Measurements from ENCODE around the gene KIAA1755.

The KIAA1755 gene

DNA sequence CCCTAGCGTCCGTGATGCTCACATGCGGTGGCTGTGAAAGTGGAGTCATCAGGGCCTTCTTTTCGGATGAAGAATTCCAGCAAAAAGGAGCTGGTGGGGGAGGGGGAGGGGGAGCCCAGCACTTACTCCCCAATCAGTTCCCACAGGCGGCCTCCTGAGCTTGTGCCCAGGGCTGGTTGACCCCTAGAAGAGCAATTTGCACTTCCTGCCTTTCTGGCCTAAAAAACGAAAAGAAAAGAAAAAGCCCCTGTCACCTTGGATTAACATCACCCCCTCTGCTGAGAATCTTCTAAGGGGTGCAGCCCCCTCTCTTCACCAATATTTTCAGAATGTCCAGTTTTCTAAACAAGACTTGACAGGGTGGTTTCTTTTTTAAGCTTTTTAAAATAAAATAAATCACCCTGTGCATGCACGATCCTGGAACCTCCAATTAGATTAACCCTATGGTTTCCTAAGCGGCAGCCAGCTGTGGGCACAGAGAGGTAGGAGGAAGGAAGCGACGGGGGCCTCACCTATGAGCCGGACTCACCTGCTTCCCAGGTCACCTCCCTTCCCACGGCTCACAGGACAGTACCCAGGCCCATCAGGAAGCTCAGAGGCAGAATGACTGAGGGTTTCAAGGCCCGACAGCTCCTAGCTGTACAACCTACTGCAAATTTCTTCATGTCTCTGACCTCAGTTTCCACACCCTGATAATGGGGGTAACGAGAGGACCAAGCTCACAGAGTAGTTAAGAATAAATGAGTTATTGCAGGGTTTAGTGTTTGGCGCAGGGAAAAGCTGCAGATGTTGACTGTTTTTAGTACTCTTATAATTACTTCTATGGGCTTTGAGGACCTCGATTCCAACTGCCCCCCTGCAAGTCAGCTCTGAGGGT lies 85.0 kb downstream of the KIAA1755 start:
- DNase-seq (ENCODE audit: low read depth, low spot score), result no peak
- no peak overlapping the region for H3K4me3 ChIP-seq (ENCODE audit: low read length)

DNA sequence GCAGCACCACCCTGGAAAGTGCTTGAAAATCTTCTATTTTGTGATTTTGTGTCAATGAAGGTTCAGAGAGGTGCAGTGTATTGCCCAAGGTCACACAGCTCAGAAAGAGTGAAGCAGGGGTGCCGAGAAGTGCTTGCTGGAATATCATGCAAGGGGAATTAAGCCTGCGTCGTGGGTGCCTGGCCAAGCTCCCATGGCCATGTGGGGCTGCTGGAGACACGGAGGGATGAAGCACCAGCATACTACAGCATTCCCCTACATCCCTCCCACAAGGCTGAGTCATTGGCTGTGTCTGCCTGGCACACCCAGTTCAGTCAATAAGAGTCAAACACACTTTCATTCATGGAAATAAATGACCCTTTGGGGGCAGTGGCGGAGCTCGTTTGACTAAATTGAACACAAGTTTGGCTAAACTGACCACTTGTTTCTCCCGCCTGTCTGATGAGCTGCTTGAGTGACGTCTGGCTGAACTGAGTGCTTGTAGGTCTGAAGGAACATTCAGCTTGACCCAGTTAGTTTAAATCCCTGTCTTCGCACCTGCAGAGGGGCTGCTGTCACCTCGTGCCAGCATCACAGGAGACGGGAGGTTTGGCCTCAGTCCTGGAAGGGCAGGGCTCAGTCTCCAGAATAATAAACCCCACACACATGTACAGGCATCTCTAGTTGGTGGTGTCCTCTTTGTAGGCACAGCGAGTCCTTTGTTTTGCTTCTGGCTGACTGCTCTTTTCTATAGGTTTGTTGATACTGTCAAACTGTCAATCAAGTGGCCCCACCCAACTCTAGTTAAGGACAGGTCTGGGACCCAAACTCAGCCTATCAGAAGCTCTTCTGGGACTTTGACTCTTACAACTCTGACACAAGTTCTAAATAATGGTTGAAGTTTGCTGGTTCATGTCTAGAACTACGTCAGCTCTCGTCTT lies 87.0 kb downstream of the KIAA1755 start:
- DNase-seq (ENCODE audit: low read depth, low spot score), result no peak
- H3K4me3 ChIP-seq (ENCODE audit: low read length), result no peak overlapping the region

DNA sequence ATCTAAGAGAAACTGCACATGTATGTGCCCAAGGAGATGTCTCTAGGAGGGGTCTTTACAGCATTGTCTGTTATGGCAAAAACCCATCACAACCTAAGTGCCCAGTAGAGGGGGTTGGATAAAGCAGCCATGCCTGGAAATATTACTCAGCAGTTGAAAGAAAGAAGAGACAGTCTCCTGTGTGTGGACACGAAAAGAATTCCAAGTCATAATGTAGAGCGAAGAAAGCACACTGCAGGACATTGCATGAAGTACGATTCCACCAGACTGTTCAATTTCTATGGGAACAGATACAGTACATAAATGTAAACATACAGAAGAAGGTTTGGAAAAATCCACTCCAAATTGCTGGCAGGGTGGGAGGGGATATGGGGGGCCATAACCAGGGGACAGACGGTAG lies 88.1 kb downstream of the KIAA1755 start:
- no peak for DNase-seq (ENCODE audit: low read depth, low spot score)

DNA sequence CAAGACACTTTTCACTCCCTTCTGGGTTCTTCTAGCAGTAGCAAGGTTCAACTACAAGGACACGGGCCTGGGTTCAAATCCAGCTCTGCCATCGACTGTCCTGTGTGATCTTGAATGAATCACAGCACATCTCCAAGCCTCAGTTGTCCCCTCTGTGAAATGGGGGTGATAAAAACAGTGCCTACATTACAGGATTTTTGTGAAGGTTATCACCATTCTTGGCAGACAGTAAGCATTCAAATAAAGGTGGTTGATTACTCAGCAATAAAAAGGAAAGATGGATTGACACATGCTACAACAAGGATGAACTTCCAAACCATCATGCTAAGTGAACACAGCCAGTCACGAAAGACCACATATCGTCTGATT lies 88.9 kb downstream of the KIAA1755 start:
- no peak for DNase-seq (ENCODE audit: low read depth, low spot score)
- H3K4me3 ChIP-seq (ENCODE audit: low read length), result no peak overlapping the region

More for the DNA sequence above, 88.1 kb downstream of the KIAA1755 start:
- no peak overlapping the region for H3K4me3 ChIP-seq (ENCODE audit: low read length)

DNA sequence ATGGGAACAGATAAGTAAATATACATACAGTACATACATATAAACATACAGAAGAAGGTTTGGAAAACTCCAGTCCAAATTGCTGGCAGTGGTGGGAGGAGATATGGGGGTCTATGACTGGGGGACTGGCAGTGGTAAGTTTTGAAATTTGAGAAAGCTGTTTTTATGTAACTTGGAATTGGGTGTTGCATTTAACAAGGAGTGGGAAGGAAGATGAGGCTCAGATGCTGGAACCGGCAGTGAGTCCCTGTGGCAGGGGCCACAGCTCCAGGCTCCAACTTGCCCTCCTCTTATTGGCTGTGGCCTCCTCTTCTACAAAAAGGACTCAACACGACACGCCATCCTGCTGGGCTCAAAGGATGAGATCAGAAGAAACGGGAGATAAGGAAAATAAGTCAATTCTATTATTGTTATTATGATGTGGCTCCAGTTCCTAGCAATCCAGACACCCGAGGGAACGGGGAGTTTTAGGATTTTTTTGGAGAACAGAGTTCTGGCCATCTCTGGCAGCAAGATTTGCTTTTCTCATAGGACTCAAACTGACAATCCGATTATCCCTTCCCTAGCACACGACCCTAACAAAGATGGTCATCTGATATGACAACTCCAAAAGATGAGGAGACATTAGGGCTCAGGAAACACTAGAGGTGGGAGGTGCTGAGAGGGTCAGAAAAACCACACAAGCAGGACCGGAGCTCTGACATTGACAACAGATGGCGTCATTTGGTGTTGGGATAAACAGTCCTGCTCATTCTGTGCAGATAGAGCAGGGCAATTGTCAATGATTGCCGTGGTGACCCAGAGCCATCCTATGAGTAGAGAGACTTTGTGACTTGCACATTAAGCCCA lies 89.5 kb downstream of the KIAA1755 start:
- no peak for DNase-seq (ENCODE audit: low read depth, low spot score)
- H3K4me3 ChIP-seq (ENCODE audit: low read length), result no peak overlapping the region

DNA sequence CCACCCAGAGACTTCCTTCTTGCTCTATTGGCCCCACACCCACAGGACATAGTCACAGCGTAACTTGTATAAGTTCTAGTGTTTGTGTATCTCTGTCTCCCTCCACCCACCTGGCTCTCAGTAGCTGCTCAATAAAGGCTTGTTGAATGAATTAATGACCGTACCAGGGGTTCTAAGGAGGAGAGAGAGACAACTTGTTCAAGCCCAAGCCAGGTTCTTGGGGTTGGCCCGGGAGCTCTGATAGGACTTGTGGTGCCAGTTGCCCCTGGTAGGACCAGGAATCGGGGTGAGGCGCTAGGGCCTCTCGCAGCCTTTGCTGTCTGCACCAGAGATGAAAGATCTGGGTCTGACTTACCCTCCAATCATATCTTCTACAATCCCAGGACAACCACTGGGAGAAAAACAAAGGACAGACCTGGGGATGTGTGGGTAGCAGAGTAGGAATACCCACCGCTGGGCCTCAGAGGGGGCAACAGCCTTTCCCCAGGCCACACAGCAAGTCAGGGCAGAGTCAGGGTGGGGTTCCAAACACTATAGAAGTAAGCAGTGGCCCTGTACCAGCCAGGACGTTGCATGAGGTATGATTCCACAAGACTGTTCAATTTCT lies 90.2 kb downstream of the KIAA1755 start:
- no peak overlapping the region for H3K4me3 ChIP-seq (ENCODE audit: low read length)
- DNase-seq (ENCODE audit: low read depth, low spot score), result no peak

DNA sequence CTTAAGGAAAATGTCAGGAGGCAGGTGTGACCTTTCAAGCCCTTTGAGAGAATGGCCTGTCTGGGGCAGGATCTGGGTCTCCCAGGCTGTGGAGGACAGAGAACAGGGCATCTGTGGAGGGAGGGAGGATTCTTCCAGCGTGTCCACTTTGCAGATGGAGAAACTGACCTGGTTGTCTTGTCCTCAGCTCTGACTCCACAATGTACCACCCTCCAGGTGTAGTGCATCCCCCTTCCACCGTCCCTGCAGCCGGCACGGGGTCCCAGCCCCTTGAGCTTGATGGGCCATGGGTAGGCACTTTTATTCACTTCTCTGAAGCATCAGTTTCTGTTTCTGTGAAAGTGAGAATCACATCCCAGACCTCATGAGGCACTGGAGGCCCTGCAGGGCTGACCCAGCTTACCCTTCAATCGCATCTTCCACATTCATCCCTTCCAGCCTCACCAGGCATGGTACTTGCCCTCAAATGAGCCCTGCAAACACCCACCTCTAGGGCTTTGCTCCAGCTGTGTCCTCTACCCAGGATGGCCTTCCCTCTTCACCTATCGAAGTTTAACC lies 90.8 kb downstream of the KIAA1755 start:
- no peak for DNase-seq (ENCODE audit: low read depth, low spot score)
- no peak overlapping the region for H3K4me3 ChIP-seq (ENCODE audit: low read length)

DNA sequence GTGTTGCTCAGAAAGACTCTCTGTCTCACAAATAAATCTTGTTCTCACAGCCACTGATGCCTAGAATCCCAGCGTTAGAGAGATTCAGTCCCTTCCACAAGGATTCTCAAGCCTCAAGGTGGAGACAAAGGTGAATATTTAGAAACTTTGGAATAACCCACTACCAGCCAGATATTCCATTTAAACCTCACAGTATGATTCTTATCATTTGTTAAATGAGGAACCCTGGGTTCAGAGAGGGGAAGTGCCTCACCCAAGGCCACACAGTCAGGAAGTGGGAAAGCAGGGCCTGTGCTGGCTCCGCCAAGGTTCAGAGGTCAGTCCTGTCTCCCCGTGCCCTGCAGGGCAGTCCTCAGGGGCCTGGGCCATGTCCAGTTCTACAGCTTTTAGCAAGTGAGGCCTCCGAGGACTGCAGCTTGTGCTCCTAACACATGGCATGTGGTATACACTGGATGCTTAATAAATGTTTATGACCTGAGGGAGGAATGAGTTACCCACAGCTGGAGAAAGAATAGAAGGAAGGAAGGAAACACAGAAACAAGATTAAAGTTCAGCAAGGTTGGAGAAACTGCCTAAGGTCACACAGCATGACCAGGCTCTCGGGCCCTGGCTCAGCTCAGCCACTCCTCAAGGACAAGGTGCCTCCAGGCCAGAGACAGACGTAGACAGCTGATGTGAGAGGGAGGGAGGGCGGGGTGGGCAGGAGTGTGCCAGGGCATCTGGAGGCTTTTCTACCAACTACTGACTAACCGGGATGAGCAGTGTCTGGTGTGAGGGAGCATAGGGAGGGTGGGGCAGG lies 91.5 kb downstream of the KIAA1755 start:
- H3K4me3 ChIP-seq (ENCODE audit: low read length), result no peak overlapping the region
- no peak for DNase-seq (ENCODE audit: low read depth, low spot score)

DNA sequence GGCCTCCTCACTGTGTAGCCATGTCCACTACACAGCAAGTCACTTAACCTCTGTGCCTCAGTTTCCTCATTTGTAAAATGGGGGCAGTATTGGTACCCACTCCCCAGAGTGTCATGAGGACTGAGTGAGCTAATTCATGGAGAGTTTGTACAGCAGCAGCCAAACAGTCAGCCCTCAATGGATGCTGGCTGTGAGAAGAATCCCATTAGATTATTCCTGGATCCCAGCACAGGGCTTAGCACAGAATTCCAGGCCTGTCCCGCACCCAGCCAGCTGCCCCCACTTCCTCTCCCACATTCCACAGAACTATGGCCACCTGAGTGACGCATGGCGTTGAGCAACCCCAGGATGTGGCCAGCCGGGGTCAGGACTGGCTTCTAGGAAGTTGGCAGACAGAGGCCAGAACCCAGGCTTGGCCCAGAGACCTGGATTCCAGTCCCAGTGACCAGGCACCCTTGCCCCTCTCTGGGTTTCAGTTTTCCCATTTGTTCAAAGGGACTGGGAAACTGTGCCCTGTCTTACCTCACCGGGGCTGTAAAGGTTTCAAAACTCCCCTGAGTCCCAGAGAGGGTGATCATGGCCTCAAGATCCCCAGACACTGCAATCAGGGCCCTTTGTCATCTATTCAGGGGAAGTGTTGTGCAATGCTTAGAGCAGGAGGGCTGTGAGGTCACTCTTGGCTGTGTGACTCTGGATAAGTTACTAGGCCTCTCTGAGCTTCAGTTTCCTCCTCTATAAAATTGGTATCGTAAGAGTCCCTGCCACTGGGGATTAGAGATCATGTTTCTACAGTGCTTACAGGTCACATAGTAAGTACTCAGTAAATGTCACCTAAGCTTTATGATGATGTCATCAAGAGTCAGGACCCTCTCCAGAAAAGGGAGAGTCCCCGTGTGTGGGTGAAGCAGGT lies 92.4 kb downstream of the KIAA1755 start:
- H3K4me3 ChIP-seq (ENCODE audit: low read length), result no peak overlapping the region
- no peak for DNase-seq (ENCODE audit: low read depth, low spot score)

DNA sequence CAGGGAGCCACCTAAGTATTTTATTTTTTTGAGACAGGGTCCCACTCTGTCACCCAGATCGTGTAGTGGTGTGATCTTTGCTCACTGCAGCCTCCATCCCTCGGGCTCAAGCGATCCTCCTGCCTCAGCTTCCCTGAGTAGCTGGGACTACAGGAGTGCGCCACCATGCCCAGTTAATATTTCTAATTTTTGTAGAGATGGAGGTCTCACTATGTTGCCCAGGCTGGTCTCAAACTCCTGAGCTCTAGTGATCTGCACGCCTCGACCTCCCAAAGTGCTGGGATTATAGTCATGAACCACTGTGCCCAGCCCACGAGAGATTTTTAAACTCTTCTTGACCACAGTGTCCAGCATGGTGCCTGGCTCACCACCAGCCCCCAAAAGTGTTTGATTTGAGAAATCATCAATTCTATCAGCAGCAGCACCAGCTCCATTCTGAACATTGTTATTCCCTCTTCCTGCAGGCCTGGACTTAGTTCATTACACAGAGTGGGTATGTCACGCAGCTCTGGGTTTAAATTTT lies 93.1 kb downstream of the KIAA1755 start:
- no peak for DNase-seq (ENCODE audit: low read depth, low spot score)
- no peak overlapping the region for H3K4me3 ChIP-seq (ENCODE audit: low read length)

DNA sequence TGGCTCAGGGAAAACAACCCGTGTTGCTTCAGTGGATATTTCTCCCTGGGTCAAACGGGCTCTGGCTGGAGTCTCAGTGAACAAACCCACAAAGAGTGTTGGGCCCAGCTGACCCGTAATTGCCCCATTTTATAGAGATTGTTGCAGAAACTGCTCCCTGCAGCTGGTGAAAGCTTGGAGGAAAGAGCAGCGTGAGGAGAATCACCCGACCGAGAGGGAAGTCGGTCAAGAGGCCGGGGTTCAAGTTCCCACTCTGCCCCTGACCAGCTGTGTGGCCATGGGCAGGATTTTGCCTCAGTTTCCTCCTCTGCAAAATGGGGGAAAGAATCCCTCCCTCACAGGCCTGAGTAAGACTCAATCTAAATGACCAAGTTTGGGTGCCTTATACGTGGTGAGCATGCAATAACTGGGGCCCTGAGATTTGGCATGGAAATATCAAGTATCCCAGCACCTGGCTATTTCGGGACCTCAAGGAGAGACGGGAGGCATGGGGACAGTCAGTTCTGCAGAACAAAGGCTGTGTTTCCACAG lies 93.8 kb downstream of the KIAA1755 start:
- DNase-seq (ENCODE audit: low read depth, low spot score), result no peak
- no peak overlapping the region for H3K4me3 ChIP-seq (ENCODE audit: low read length)

DNA sequence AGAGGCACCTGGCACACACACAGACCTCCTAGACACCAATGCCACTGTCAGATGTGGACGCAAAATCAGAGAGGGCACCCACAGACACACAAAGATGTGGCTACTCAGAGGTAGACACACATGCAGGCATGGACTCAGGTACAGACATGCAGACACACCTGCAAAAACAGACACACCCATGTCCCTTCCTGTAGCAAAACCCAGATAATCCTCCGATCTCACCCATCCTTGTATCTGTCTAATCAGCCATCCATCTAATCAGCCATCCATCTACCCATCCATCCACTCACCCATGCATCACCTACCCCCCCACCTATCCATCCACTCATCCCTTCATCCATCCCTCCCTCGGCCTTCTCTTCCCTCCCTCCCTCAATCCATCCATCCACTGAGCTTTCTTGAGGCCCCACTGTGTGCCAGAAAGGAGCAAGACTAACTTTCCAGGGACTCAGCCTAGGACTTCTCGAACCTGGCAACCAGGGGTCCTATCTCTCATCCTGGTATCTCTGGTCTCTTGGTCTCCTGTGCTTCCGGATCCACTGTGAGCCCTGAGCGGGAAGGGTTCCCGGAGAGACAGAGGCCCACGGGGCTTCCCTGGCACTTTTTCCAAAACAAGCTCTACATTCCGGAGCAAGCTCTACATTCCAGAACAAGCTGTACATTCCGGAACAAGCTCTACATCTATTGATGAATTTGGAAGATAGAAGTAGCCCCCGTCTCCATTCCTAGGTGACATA lies 94.4 kb downstream of the KIAA1755 start:
- DNase-seq (ENCODE audit: low read depth, low spot score), result no peak
- H3K4me3 ChIP-seq (ENCODE audit: low read length), result no peak overlapping the region

DNA sequence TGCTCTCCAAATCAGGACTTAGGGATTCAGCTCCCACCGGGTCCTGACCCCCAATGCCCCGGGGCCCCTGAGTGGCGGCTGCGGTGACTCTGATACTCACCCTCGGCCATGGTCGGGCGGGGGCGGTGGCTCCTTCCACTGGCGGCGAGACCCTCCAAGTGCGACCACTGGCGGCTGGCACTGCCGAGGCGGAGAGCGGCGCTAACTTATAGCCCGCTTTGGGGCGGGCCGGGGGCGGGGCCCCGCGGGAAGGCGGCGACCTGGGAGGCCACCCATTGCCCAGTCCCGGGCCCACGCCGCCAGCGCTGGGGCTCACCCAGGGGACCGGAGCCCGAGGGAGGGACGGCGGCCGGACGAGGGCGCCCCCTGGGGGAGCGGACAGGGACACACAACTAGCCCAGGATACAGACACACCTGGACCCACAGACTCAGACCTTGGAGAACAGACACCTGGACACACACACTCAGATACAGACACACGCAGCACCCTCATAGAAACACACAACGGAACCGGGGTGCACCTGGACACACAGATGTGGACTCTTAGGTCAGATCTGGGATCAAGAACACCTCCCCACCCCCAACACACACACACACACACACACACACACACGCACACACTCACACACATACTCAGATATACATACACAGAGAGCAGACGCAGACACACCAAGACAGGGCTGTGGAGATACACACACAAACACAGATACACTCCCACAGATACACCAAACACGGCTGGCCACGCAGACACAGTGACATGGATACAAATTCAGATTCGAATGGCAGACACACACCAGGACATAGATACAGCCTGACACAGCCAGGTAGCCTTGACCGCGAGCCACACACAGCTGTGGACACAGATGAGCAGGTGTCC lies 95.2 kb downstream of the KIAA1755 start, which contains the start of gene TGM2:
Gene TGM2, minus strand, starts transcription at position 182 of the 877 bp plus-strand sequence. Its CDS starts 72 bp downstream, at position 110.
- H3K4me3 ChIP-seq (ENCODE audit: low read length), result no peak within 1 kb of the TSS
- DNase-seq (ENCODE audit: low read depth, low spot score), result no peak

DNA sequence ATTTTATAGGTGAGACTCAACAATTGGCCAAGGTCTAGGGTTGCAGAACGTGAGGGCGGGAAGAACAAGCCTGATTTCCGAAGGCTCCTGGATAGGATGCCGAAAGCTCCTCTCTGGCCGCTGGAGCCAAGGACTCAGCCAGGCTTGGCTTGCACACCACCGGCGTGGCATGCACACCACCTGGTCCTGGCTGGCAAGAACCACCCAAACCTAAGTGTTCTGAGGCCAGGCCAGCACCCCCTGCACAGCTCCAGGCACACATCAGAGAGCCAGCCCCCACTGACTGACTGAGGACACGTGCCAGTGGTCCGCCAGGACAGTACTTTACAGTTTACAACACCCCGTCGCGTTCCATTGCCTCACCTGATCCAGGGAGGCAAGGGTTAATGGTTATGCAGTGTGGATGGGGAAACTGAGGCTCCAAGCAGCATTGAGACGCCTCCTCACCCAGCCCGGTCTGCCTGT lies 95.9 kb downstream of the KIAA1755 start:
- no peak for DNase-seq (ENCODE audit: low read depth, low spot score)
- H3K4me3 ChIP-seq (ENCODE audit: low read length), result no peak overlapping the region

DNA sequence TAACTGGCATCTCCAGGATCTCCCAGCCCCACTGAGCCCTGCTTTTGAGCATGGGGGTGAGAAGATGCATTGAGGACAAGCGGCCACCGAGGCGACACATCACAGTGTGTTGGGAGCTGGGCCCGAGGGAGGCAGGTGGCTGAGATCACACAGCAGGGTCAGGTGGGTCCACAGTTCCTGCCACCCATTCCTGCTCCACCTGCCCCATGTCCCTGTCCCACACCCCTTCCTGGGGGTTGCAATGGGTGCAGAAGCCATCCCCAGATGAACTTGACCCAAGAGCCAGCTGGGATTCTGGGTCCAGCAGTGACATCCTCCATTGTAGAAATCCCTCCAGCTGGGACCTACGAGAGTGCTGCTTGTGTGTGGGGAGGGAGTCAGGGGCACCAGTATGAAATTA lies 96.5 kb downstream of the KIAA1755 start:
- DNase-seq (ENCODE audit: low read depth, low spot score), result no peak
- no peak overlapping the region for H3K4me3 ChIP-seq (ENCODE audit: low read length)

All from Jurkat, Clone E6-1 (cell line).